Left ventricle myocardium inferior (tissue), 1 donor: ENCODE data around the gene PIGN. TPM values are rescaled to one million over a fixed set of nuclear protein-coding genes. Genes with fewer than 3 reads are reported as not detected.

Source experiments
- DNase-seq: peaks from one replicate; pipeline ENCODE4 v3.0.0-alpha.2; 2020
- H3K27ac ChIP-seq: fragments of 200-600 bp; replicated peaks from 2 replicates; pipeline ENCODE4 v1.8.0; 2021
- H3K27me3 ChIP-seq: fragments of 200-600 bp; 2 replicates; pipeline ENCODE4 v1.8.0; 2021; ENCODE audit warnings: low read depth
- H3K36me3 ChIP-seq: fragments of 200-600 bp; 2 replicates; pipeline ENCODE4 v1.8.0; 2021
- H3K4me1 ChIP-seq: fragments of 200-600 bp; 2 replicates; pipeline ENCODE4 v1.8.0; 2021
- H3K4me3 ChIP-seq: fragments of 200-600 bp; 2 replicates; pipeline ENCODE4 v1.8.0; 2021; ENCODE audit warnings: mild to moderate bottlenecking, moderate library complexity
- H3K9me3 ChIP-seq: fragments of 200-600 bp; replicated peaks from 2 replicates; pipeline ENCODE4 v1.8.0; 2021
- intact Hi-C: fragments of 100-400 bp; cut with micrococcal nuclease; formaldehyde crosslinking; loops from one replicate; pipeline ENCODE4 v1.11.0; 2022
- total RNA-seq: library from RNA; stranded (reverse); fragmentation: NEBNext Ultra II Directional; extraction: Animal tissue kit (Norgen Biotek cat#: 25700); gene quantifications from one replicate; pipeline ENCODE4 v1.2.1, GENCODE V29; 2021
- TF ChIP-seq, protein P1 (sequence below): fragments of 200-600 bp; IDR thresholded peaks from 2 replicates; pipeline ENCODE4 v1.8.0; 2021; ENCODE audit warnings: antibody characterized with exemption, mild to moderate bottlenecking, borderline replicate concordance
- donor health status: DM: no; HTN: yes; CAD: no; lungs with severe emphysema.

Gene PIGN
- total RNA-seq, 1 donor from 2014 or later: 19.7 TPM

DNA sequence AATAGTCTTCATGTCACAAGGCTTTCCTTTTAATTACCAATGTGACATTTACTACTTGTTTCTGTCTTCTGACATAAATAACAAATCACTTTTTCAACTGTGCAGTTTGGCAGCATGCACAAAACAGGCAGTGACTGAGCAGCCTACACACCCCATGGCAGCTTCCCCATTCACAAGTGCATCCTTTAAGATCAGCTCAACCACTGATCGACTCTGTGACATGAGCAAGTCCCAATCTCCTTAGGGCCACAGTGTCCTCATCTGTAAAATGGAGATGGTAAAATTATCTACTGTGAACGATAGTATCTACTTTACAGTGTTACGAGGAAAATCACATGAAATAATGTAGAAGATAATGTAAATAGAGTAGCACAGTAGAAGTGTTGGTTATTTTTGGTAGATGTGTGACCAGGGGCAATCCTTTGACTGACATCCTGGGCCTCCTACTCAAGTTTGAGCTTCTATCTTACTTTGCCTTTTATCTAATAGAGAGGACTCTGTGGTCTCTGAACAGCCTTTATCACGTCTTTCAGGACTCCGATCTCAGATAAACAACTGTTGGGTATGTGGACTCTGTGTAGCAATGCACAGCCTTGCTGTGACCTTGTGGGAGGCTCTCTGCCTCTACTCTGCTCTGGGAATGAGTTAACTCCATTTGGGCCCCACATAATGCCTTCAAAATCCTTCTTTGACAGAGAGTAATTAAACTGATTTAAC is 120.6 kb downstream of the PIGN start:
- DNase-seq: no peak
- Histone ChIP-seq H3K4me1 (no peaks in the 10 kb centered on the region), H3K27me3 (no peaks in the 10 kb centered on the region), H3K36me3 (no peaks in the 10 kb centered on the region), H3K4me3 (no peak overlapping the region), H3K9me3 (no peaks in the 10 kb centered on the region), H3K27ac (no peak overlapping the region)
- TF ChIP-seq, protein P1, sequence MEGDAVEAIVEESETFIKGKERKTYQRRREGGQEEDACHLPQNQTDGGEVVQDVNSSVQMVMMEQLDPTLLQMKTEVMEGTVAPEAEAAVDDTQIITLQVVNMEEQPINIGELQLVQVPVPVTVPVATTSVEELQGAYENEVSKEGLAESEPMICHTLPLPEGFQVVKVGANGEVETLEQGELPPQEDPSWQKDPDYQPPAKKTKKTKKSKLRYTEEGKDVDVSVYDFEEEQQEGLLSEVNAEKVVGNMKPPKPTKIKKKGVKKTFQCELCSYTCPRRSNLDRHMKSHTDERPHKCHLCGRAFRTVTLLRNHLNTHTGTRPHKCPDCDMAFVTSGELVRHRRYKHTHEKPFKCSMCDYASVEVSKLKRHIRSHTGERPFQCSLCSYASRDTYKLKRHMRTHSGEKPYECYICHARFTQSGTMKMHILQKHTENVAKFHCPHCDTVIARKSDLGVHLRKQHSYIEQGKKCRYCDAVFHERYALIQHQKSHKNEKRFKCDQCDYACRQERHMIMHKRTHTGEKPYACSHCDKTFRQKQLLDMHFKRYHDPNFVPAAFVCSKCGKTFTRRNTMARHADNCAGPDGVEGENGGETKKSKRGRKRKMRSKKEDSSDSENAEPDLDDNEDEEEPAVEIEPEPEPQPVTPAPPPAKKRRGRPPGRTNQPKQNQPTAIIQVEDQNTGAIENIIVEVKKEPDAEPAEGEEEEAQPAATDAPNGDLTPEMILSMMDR: no peak
- intact Hi-C loops: no loop called here

DNA sequence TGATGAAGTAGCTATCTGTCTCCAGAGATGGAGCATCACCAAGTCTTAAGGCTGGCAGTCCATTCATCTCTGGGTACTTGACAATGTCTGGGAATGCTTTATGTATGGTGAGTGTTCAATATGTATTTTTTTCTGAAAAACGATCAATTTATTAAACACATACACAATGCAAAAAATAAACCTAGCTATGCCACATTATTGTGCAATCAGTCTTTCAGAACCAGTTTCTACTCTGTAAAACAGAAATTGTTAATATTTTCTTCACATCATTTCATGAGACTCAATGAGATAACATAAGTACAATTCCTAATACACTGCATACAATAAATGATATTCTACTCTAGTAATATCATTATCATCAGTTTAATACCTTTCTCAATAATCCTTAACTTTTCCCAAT is 122.5 kb downstream of the PIGN start:
- DNase-seq: no peak
- Histone ChIP-seq H3K9me3 (no peaks in the 10 kb centered on the region), H3K27me3 (no peaks in the 10 kb centered on the region), H3K4me3 (no peak overlapping the region), H3K36me3 (no peaks in the 10 kb centered on the region), H3K27ac (no peak overlapping the region), H3K4me1 (no peaks in the 10 kb centered on the region)
- intact Hi-C loops: no loop called here
- TF ChIP-seq, protein P1: no peak

DNA sequence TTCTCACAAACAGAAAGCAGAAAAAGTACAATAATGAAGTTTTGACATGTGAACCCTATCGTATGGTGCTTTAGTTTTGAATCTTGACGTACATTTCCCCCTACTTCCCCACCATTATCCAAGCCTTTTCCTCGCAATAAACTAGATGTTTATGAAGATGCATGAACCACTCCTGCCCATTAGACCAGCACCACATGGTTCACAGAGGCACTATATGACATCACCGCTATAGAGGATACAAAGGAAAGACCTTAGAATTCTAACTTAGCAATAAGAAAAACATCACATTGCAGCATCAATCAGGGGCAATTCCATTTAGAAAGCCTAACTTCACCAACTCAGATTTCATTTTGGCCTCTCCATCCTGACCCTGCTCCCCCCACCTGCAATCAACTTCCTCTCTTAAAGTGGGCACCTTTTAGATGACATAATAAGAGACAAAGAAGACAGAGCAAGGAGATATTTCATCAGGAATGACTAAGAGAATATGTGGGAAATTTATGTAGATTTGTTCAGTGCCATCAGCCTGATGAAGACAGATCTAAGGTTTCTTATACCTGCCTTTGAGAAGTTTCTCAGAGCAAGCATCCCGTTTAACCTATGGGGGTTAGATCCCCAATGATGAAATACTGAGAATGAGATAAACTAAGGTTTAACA is 124.9 kb downstream of the PIGN start:
- intact Hi-C loops: no loop called here
- DNase-seq: no peak
- H3K27me3 ChIP-seq: no peaks in the 10 kb centered on the region

DNA sequence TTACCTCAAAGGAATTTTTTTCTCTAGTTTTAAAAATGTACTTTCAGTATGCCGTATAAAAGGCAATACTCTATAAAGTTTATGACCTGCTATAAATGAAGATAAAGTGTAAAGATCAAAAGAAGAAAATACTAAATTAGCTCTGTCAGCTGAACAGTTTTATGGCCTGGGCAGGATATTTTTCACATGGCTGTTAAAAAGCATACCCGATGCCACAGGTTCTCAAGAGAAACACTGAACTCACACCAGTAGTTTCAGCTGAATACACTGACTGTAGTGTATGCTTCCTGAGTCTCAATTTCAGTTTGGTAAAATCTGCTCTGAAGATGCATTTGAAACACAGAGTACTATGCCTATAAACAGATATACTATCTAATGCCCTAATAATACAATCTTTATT is 126.0 kb downstream of the PIGN start:
- no peak for DNase-seq
- TF ChIP-seq, protein P1: no peak
- intact Hi-C loops: no loop called here
- Histone ChIP-seq H3K36me3 (peaks cover 13% of the 10 kb centered on the region), H3K27ac (no peak overlapping the region), H3K4me3 (no peak overlapping the region), H3K9me3 (no peaks in the 10 kb centered on the region), H3K27me3 (no peaks in the 10 kb centered on the region), H3K4me1 (no peaks in the 10 kb centered on the region)

More for the DNA sequence above, 124.9 kb downstream of the PIGN start:
- Histone ChIP-seq H3K4me1 (no peaks in the 10 kb centered on the region), H3K27ac (no peak overlapping the region), H3K9me3 (no peaks in the 10 kb centered on the region), H3K4me3 (no peak overlapping the region), H3K36me3 (peaks cover 13% of the 10 kb centered on the region)
- TF ChIP-seq, protein P1: no peak

DNA sequence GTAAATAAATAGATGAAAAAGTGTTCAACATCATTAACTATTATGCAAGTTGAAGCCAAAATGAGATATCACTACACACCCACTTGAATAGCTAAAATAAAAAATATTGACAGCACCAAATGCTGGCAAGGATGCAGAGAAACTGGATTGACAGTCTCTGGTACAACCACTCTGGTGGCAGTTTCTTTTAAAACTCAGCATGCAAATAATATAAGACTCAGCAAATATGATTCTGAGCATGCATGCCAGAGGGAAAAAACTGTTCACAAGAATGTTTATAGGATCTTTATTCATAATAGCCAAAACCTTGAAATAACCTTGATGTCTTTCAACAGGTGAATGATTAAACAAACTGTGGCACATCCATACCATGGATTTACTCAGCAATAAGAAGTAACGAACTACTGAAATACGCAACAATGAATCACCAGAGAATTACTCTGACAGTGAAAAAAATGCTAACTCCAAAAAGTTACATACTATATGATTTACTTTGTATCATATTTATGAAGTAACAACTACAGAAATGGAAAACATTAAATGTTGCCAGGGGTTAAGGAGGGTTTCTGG is 131.8 kb downstream of the PIGN start:
- Histone ChIP-seq H3K4me1 (no peaks in the 10 kb centered on the region), H3K9me3 (no peaks in the 10 kb centered on the region), H3K27ac (no peak overlapping the region), H3K27me3 (no peaks in the 10 kb centered on the region), H3K36me3 (peaks cover 13% of the 10 kb centered on the region), H3K4me3 (no peak overlapping the region)
- no peak for DNase-seq
- TF ChIP-seq, protein P1: no peak
- intact Hi-C loops: no loop called here
